ENCODE results near the gene MFSD2A.
"Not testable (repeated sequence)": the region's sequence is repeated elsewhere in the genome, so short reads cannot be mapped to it uniquely, and the experiment has no call there.

MFSD2A gene

DNA sequence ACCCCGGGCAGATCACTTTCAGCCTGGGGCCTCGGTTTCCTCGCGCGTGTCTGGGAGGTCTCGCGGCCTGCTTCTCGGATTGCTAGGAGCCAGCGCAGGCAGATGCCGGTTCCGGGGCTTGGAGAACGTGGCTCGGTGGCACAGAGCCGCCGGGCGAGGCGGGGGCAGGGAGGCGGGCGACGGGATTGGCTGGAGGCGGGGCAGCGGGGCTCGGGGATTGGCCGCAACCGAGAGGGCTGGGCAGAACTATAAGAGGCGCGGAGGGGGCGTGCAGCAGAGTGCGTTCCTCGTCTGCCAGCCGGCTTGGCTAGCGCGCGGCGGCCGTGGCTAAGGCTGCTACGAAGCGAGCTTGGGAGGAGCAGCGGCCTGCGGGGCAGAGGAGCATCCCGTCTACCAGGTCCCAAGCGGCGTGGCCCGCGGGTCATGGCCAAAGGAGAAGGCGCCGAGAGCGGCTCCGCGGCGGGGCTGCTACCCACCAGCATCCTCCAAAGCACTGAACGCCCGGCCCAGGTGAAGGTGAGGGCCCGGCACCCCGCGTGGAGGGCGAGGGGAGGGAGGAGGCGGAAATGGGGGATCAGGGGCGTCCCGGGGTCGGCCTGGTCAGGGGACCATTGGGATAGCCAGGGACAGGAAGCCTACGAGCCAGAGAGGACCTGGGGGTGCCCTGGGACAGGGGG is at the start of gene MFSD2A:
Gene MFSD2A, plus strand, starts transcription at position 276 of the 677 bp plus-strand sequence. Its CDS starts 148 bp downstream, at position 424.
- peak; percentile 87 for DNase-seq

DNA sequence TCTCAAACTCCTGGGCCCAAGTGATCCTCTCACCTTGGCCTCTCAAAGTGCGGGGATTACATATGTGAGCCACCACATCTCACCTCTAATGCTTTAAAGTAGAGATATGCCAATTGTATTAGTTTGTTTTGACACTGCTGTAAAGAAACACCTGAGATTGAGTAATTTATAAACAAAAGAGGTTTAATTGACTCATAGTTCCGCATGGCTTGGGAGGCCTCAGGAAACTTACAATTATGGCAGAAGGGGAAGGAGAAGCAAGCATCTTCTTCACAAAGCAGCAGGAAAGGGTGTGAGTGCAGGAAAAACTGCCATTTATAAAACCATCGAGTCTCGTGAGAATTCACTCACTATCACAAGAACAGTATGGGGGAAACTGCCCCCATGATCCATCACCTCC is 49.8 kb upstream of the MFSD2A start:
- no peak for DNase-seq

DNA sequence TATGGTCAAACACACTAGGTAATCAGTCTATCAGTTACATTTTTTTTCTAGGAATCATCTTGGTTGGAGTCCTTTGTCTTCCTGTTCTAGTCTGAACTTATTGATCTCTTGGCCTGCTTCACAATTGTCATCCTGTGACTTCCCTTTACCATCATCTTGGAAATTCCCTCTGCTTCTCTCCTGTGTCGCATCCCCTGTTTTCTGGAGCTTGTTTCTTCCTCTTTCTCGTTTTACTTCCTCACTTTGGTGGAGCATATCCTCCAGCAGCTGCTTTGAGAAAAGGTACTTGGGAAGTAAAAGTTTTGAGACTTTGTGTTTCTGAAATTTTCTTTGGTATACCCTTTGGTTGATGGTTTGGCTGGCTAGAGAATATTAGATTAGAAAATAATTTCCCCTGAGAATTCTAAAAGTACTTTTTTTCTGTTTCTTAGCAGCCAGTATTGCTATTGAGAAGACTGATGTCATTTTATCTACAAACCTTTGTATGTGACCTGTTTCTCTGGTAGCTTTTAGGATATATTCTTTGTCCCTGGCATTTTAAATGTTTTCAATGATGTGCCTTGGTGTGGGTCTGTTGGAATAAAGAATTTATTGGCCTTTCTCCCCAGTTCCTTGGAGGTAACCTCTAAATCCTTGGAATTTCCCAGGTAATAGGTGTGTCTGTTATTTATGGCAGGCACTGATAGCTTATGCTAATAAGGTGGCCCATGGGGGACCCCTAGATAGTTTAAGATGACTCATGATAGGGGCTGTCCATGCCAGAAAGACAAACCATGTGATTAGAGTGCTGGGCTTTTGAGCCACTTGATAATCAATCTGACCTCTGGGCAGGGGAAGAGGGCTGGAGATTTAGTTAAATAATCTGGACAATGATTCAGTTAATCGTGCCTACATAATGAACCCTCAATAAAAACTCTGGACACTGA is 47.2 kb upstream of the MFSD2A start:
- DNase-seq: no peak

DNA sequence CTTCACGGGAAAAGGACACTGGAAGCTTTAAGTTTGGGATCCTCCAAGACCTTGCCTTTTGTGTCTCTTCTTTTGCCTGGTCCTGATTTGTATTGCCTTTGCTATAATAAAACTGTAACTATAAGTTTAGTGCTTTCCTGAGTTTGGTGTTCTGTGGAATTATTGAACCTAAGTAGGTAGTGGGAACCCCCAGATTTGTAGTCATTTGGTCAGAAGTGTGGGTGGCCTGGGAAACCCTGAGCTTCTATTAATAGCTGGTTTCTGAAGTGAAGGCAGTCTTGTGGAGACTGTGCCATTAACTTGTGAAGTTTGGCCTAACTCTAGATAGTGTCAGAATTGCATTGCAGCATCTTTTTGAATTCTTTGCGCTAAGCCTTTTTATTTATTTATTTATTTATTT is 46.4 kb upstream of the MFSD2A start:
- no peak for DNase-seq

DNA sequence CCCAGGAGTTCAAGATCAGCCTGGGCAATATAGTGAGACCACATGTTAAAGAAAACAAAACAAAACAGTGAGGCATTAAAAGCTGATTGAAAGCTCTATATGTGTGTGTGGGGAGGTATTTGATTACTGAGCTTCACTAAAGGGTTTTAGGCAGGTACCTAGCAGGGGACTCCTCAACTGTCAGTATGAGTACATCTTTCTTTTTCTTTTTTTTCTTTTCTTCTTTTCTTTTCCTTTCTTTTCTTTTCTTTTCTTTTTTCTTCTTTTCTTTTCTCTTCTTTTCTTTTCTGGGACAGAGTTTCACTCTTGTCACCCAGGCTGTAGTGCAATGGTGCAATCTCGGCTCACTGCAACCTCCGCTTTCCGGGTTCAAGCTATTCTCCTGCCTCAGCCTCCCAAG is 44.7 kb upstream of the MFSD2A start:
- no peak for DNase-seq

DNA sequence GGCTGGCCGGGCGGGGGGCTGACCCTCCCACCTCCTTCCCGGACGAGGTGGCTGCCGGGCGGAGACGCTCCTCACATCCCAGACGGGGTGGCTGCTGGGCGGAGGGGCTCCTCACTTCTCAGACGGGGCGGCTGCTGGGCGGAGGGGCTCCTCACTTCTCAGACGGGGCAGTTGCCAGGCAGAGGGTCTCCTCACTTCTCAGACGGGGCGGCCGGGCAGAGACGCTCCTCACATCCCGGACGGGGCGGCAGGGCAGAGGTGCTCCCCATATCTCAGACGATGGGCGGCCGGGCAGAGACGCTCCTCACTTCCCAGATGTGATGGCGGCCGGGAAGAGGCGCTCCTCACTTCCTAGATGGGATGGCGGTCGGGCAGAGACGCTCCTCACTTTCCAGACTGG is 41.8 kb upstream of the MFSD2A start:
- not testable (repeated sequence) for DNase-seq

DNA sequence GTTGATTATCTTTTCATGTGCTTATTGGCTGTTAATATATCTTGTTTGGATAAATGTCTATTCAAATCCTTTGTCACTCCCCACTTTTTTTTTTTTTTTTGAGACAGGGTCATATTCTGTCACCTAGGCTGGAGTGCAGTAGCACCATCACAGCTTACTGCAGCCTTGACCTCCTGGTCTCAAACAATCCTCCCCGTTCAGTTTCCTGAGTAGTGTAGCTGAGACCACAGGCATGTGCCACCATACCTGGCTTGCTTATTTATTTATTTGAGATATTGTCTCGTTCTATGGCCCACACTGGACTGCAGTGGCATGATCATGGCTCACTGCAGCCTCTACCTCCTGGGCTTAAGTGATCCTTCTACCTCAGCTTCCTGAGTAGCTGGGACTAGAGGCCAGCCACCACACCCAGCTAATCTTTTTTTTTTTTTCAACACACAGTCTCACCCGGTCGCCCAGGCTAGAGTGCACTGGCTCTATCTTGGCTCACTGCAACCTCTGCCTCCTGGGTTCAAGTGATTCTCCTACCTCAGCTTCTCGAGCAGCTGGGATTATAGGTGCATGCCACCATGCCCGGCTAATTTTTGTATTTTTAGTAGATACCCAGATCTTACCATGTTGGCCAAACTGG is 39.3 kb upstream of the MFSD2A start:
- no peak for DNase-seq

DNA sequence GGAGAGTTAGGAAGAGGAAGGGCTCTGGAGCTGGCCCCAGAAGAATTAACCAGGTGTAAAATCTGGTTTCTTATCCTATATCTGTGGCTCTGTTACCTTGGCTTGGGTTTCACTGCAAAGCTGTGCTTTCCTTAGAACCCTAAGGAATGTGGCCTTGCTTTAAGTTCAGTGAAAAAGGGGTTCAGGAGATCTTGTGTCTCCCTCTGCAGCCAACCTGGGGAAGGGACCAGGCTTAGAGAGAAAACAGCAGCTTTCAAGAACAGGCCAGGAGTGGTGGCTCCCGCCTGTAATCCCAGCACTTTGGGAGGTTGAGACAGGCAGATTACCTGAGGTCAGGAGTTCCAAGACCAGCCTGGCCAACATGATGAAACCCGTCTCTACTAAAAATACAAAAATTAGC is 37.1 kb upstream of the MFSD2A start:
- DNase-seq: no peak

DNA sequence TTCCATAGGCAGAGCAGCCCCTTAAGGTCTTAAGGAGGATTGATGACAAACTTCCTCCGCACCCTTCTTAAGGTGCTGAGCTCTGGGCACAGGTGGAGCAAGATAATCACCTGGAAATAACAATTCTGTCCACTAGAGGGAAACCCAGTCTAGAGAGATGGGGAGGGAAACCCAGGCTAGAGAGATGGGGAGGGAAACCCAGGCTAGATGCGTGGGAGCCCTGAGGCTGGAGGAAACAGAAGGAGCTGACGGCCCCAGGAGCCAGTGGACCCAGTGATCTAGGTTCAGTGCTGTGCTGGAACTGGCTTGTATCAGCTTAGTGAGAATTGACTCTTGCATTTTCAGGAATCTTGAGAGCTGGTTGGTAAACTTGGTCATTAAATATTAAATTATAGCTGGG is 35.4 kb upstream of the MFSD2A start:
- DNase-seq: peak; percentile 73

DNA sequence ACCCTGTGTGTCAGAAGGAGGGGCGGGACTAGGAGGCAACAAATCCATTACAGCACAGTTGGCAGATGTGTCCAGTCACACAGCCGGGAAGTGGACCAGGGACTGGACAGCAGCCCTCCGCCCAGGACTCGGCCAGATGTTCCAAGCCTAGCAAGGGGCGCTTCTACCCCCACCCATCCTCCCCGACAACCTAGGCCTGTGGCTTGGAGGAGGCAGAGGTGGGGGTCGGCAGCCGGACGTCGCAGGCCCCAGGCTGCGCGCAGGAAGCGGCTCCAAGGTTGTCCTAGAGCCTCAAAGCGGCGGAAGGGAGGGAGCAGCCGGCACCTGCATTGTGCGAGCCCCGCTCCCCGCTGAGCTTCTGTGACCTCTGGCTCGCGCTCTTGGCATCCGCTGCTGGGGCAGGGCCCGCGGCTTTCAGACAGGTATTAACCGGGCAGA is 32.7 kb upstream of the MFSD2A start:
- no peak for DNase-seq

DNA sequence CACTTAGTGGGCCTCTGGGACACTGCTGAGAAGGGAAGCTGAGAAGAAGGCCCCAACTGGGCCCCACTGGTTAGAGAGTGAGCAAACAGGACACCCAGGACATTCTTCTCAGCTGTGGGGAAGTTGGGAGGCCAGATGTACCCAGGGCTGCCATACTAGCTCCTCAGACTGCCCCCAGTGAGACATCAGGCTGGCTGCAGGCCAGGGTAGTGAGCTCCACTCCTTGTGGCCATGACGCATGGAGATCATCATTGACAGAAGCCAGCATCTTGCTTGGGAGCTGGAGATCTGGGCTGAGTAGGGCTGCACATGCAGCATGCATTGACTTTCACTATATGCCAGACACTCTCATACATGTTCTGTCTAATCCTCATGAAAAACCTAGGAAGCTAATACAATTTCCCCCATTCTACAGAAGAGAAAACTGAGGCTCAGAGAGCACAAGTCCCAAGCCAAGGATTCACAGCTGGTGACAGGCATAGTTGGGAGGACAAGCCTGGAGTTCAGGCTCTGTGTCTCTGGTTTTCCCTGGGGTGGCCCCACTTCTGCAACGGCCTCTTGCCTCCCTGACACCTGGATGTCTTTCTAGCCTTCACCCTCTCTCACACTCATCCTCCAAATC is 29.1 kb upstream of the MFSD2A start:
- no peak for DNase-seq

DNA sequence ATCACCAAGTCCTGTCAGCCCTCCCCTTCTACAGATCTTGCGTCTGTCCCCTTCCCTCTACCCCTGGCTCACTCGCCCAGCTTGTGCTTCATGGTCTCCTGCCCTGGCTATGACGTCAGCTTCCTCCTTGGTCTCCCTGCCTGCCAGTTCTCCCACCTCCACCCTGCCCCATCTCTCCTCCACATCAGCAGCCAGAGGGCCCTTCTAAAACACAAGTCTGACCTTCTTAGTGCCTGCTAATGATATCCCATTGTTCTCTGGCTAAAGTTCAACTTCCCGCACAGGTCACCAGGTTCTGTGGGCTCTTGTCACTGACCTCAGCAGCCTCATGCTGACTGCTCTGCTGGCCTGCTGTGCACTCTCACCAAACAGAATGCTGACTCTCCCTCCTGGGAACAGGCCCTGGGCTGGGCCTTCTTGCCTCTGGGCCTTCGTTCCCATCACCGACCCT is 28.6 kb upstream of the MFSD2A start:
- DNase-seq: no peak

DNA sequence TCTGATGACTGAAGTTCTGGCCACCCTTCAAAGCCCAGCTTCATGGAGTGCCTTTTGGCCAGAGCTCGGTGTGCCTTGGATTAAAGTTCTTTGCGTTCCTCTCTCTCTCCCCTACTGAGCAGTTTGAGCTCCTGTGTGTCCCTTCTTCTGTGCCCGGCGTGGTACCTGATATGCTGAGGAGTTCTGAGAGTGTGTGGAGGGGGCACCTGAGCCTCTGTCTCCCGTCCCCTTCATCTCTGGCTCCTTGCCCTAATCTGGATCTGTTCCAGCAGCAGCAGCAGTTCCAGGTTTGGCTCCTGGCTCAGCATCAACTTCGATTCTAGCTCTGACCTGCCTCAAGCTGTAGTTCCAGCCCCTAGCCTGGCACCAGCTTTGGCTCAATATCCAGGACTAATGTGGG is 28.1 kb upstream of the MFSD2A start:
- no peak for DNase-seq

DNA sequence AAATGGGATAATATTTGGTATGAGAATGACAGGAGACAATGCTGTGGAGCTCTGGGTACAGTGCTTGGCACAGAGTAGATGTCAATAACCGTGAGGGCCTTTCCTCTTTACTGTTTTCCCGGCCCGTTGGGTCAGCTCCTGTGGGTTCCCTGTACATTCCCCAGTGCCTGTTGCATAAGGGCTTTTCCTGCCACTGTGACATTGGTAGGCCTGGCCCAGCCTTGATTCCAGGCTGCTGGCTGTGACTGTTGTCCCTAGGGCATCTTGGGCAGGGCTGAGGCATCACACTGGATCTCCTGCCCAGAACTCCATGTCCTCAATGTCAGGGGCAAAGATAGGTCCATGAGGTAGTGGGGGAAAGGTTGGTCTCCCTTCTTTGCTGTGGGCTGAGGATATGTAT is 27.4 kb upstream of the MFSD2A start:
- no peak for DNase-seq

DNA sequence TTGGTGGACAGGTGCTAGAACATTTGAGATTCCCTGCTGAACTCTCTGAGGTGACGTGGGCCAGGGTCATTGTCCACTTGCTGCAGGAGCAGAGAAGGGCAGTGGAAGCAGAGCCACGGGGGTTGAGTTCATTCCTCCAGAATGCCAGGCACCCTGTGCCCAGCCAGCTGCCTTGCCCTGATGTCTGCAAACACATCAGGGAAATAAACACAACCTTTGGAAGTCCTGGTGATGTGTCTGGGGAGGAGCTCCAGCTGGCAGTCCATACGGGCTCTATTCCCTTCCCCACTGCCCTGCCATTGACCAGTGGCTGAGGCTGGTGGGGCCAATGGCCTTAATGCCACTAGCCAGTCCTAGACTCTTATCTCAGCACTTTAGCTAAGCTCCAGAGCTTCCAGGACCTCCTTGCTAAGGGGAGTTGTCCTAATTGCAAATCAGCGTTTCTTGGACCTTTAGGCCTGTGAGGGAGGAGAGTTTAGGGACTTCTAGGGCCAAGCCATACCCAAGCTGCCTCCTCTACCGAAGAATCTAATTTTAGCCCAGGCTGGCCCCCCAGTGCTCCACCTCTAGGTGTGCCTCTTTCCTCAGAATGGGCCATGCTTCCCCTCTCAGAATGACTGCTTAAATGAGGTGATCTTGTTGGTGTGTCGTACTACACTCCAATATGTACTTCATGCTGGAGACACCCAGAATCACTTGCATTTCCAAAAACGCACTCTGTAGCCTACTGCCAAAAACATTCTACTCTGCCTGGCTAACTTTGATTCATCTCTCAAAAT is 25.9 kb upstream of the MFSD2A start:
- no peak for DNase-seq

DNA sequence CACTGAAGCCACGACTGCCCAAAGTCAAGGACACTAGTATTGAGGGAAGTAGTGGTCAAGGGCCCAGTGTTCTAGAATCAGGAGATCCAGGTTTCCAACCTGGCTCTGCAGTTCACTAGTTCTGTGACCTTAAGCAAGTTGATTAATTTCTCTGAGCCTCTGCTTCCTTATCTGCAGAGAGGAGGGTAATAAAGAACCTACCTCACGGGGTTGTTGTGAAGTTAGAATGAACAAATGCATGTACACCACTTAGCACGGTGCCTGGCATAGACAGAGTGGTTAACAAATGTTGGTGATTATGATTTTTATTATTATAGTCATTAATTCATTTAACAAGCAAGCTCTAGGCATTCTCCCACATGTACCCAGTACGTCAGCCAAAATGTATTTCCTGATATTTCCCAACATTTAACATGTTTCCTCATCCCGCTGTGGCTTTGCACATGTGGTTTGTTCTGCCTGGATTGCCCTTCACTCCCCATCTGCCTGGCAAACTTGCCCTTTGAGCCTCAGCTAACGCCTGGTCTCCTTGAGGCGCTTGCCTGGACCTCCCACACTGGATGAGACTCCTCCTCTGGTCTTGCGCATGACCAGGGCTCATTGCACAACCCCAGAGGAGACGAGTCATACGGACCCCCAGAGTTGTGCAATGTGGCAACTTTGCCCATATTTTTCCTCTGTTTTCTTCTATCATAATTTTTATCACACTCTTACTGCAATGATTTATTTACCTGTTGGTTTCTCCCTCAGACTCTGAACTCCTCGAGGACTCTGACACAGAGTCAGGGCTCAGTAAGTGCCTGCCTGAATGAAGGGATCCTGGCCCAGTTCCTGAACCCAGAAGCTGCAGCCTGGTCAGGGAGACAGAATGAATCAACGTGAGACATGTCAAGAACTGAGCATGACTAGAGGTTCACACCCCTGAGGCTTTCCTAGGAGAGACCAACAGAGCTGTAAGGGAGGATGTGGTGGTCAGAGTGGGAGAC is 20.7 kb upstream of the MFSD2A start:
- DNase-seq: no peak

DNA sequence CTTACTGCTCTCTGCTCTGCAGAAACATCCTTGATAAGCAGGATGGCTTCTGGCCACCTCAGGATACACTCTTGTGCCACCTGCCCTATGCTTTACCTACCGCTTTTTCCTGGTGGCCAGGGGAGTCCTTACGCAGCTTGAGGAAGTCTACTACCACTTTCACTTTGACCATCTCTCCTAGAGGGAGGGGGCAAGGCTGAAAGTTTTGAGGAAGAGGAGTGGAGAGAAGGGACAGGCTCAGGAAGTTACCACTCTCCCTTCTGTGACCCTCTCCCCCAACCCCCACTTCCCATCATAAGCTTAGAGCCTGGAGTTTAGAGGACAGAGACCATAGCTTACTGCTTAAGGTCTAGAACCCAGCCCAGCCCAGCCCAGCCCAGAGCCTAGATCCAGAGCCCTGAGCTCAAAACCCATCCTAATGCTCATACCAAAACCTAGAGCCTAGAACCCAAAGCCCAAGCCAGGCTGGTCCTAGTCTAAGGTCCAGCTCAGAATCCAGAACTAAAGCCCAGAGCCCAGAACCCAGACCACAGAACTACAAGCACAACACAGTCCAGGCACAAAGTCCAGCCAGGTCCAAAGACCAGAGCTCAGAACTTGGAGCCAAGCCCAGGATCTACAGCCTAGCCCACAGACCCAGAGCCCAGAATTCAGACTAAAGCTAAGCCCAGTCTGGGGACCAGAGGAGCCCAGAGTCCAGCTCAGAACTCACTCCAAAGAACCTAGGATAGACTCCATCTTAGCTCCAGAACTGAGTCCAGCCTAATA is 18.0 kb upstream of the MFSD2A start:
- DNase-seq: no peak

DNA sequence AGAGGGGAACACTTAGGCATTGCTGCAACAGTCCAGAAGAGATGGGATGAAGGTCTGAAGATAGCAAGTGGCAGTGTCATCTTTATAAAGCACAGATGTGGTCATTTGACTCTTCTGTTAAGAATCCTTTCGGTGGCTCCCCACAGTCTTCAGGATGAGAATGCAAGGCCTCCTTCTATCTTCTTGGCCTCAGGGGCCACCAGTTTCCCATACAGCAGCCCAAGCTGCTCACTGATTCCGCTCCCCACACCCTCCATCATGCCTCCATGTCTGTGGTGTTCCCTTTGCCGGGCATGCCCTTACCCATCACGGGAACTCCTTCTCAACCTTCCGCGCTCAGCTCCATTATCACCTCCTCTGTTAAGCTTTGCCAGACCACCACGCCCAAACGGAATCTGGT is 16.1 kb upstream of the MFSD2A start:
- no peak for DNase-seq

DNA sequence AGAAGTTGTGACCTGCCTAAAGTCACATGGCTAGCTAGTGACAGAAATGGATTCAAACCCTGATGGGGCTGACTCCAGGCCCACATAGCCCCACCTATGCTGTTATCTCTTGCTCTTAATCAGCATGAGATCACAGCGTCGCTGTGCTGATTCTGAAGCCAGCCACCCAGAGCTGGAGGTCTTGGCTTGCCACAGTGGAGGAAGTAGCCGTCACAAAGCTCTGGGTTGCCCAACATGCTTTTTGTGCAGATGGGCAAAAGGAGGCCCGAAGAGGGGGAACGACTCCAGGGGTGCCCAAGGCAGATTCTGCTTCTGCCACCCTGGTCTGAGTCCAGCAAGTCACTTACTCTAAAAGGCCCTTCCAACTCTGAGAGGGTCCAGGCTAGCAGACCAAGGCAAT is 14.7 kb upstream of the MFSD2A start:
- no peak for DNase-seq
